ENCODE measurements around the gene CXXC5. TPM values are rescaled to one million over a fixed set of nuclear protein-coding genes. Genes with fewer than 3 reads are reported as not detected.

The CXXC5 gene
- total and polyA plus RNA-seq, 9 of the 15 experiments (the other 6 are each of a cell fraction or from before 2014, with no cell fraction given): 1.9 to 123 (median 45.8) TPM

DNA sequence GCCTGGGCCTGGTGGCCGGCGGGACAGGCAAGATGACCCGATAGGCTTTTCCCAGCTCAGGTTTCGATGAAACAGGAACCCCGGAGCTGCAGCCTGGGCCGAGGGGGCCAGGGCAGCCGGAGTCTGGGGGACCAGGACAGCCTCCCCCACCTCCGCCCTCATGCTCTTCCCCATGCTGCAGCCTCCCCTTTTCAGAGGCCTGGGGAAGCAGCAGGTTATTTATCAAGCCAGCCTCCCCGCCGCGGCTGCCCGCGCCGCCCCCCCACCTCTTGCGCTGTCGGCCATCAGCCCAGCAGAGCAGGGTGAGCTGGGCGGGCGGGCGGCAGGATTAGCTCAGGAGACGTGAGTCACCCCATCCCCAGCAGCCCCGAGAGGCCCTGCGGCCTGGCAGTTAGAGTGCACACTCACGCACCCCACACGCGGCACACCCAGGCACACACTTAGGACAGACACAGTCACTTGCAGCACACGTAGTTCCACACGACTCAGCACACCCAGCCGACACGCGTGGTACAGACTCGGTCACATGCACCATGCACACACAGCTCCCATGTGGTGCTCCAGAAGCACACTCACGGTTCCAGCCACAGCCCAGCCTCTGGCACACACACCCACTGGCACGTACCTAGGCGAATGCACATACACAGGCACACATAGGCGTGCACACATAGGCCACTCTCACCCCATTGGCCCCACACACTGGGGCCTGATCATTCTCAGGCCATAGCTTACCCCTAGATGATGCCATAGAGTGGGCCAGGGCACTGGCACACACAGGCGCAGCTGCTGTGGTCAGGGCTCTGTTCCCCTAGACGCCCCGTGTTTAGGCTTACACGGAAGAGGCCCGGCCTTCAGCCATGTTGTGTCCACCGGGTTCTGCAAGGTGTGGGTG is 13.0 kb downstream of the CXXC5 start (continued):
- TF ChIP-seq, protein P1, sequence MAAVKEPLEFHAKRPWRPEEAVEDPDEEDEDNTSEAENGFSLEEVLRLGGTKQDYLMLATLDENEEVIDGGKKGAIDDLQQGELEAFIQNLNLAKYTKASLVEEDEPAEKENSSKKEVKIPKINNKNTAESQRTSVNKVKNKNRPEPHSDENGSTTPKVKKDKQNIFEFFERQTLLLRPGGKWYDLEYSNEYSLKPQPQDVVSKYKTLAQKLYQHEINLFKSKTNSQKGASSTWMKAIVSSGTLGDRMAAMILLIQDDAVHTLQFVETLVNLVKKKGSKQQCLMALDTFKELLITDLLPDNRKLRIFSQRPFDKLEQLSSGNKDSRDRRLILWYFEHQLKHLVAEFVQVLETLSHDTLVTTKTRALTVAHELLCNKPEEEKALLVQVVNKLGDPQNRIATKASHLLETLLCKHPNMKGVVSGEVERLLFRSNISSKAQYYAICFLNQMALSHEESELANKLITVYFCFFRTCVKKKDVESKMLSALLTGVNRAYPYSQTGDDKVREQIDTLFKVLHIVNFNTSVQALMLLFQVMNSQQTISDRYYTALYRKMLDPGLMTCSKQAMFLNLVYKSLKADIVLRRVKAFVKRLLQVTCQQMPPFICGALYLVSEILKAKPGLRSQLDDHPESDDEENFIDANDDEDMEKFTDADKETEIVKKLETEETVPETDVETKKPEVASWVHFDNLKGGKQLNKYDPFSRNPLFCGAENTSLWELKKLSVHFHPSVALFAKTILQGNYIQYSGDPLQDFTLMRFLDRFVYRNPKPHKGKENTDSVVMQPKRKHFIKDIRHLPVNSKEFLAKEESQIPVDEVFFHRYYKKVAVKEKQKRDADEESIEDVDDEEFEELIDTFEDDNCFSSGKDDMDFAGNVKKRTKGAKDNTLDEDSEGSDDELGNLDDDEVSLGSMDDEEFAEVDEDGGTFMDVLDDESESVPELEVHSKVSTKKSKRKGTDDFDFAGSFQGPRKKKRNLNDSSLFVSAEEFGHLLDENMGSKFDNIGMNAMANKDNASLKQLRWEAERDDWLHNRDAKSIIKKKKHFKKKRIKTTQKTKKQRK (IDR thresholded peaks at IDR 0.05; ENCODE audit: borderline replicate concordance, low read depth, low read length): no peak
- TF ChIP-seq ZBTB17 (CRISPR knock-in tag; IDR thresholded peaks at IDR 0.05) (peak; percentile 79), FOSL1 (tag; conservative IDR thresholded peaks at IDR 0.05) (peak; percentile 96), ZNF146 (CRISPR knock-in tag; IDR thresholded peaks at IDR 0.05; ENCODE audit: unreplicated experiment) (no peak), NFE2 (IDR thresholded peaks at IDR 0.05; ENCODE audit: low read depth) (peak; percentile 80), NFATC3 (IDR thresholded peaks at IDR 0.05) (no peak), ZNF41 (CRISPR knock-in tag; conservative IDR thresholded peaks at IDR 0.05) (no peak), KDM4B (IDR thresholded peaks at IDR 0.05; ENCODE audit: borderline replicate concordance in 2 of 2, low read depth in 1 of 2) (peak in 1 of 2 experiments; percentile 84; a peak in 1 of 4 replicates), SAP30 (IDR thresholded peaks at IDR 0.05; ENCODE audit: borderline replicate concordance, insufficient read depth, low read depth, low read length, poor library complexity, severe bottlenecking) (no peak), PRPF4 (IDR thresholded peaks at IDR 0.05; ENCODE audit: insufficient read depth, low read depth, low read length, poor library complexity, severe bottlenecking) (no peak), CBX5 (IDR thresholded peaks at IDR 0.05; ENCODE audit: borderline replicate concordance, low read depth) (no peak), NFXL1 (CRISPR knock-in tag; IDR thresholded peaks at IDR 0.05) (0 out of 2 replicates have a peak, but pooled peaks have one; percentile 44)
- TF ChIP-seq, protein P2, sequence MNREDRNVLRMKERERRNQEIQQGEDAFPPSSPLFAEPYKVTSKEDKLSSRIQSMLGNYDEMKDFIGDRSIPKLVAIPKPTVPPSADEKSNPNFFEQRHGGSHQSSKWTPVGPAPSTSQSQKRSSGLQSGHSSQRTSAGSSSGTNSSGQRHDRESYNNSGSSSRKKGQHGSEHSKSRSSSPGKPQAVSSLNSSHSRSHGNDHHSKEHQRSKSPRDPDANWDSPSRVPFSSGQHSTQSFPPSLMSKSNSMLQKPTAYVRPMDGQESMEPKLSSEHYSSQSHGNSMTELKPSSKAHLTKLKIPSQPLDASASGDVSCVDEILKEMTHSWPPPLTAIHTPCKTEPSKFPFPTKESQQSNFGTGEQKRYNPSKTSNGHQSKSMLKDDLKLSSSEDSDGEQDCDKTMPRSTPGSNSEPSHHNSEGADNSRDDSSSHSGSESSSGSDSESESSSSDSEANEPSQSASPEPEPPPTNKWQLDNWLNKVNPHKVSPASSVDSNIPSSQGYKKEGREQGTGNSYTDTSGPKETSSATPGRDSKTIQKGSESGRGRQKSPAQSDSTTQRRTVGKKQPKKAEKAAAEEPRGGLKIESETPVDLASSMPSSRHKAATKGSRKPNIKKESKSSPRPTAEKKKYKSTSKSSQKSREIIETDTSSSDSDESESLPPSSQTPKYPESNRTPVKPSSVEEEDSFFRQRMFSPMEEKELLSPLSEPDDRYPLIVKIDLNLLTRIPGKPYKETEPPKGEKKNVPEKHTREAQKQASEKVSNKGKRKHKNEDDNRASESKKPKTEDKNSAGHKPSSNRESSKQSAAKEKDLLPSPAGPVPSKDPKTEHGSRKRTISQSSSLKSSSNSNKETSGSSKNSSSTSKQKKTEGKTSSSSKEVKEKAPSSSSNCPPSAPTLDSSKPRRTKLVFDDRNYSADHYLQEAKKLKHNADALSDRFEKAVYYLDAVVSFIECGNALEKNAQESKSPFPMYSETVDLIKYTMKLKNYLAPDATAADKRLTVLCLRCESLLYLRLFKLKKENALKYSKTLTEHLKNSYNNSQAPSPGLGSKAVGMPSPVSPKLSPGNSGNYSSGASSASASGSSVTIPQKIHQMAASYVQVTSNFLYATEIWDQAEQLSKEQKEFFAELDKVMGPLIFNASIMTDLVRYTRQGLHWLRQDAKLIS (CRISPR knock-in tag; IDR thresholded peaks at IDR 0.05): peak; percentile 40; the same call in 1 of the 2 replicates
- TF ChIP-seq, protein P3, sequence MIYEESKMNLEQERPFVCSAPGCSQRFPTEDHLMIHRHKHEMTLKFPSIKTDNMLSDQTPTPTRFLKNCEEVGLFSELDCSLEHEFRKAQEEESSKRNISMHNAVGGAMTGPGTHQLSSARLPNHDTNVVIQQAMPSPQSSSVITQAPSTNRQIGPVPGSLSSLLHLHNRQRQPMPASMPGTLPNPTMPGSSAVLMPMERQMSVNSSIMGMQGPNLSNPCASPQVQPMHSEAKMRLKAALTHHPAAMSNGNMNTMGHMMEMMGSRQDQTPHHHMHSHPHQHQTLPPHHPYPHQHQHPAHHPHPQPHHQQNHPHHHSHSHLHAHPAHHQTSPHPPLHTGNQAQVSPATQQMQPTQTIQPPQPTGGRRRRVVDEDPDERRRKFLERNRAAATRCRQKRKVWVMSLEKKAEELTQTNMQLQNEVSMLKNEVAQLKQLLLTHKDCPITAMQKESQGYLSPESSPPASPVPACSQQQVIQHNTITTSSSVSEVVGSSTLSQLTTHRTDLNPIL (CRISPR knock-in tag; IDR thresholded peaks at IDR 0.05): no peak
- TF ChIP-seq, protein P4, sequence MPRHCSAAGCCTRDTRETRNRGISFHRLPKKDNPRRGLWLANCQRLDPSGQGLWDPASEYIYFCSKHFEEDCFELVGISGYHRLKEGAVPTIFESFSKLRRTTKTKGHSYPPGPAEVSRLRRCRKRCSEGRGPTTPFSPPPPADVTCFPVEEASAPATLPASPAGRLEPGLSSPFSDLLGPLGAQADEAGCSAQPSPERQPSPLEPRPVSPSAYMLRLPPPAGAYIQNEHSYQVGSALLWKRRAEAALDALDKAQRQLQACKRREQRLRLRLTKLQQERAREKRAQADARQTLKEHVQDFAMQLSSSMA (CRISPR knock-in tag; IDR thresholded peaks at IDR 0.05): no peak

All from K562 (cell line).